Activated naive CD4-positive, alpha-beta T cell treated with anti-CD3 and anti-CD28 coated beads for 36 hours (primary cell): ENCODE results near the gene LRFN5. TPM values are rescaled to one million over a fixed set of nuclear protein-coding genes. Genes with fewer than 3 reads are reported as not detected.

Experiments
- CTCF ChIA-PET: fragments of 350-600 bp; sonication (Branson Sonifier 250); formaldehyde crosslinking; loops from one replicate; lab custom pipeline; 2021; ENCODE audit warnings: antibody characterized with exemption; lab: Charles Lee
- DNase-seq: peaks from one replicate; pipeline ENCODE4 v3.0.0-alpha.2; 2020
- H3K27ac Mint-ChIP-seq: one replicate; pipeline ENCODE4 v1.8.0; 2021; ENCODE audit warnings: mild to moderate bottlenecking, mixed read lengths
- H3K27me3 Mint-ChIP-seq: one replicate; pipeline ENCODE4 v1.8.0; 2021; ENCODE audit warnings: low read depth, mixed read lengths
- H3K36me3 Mint-ChIP-seq: one replicate; pipeline ENCODE4 v1.8.0; 2021; ENCODE audit warnings: low read depth, mixed read lengths
- H3K4me1 Mint-ChIP-seq: one replicate; pipeline ENCODE4 v1.8.0; 2021; ENCODE audit warnings: low read depth, mixed read lengths
- H3K4me3 Mint-ChIP-seq: one replicate; pipeline ENCODE4 v1.8.0; 2021; ENCODE audit warnings: mild to moderate bottlenecking, moderate library complexity, mixed read lengths
- H3K9me3 Mint-ChIP-seq: one replicate; pipeline ENCODE4 v1.8.0; 2021; ENCODE audit warnings: mixed read lengths
- intact Hi-C: fragments of 100-400 bp; cut with micrococcal nuclease; formaldehyde crosslinking; loops from one replicate; pipeline ENCODE4 v1.15.1; 2023
- total RNA-seq, 2 experiments: library from RNA; stranded (reverse); gene quantifications; one replicate each; pipeline ENCODE4 v1.2.3, GENCODE V29; 2021

The LRFN5 gene
- total RNA-seq, 2 experiments from 2014 or later: not detected

DNA sequence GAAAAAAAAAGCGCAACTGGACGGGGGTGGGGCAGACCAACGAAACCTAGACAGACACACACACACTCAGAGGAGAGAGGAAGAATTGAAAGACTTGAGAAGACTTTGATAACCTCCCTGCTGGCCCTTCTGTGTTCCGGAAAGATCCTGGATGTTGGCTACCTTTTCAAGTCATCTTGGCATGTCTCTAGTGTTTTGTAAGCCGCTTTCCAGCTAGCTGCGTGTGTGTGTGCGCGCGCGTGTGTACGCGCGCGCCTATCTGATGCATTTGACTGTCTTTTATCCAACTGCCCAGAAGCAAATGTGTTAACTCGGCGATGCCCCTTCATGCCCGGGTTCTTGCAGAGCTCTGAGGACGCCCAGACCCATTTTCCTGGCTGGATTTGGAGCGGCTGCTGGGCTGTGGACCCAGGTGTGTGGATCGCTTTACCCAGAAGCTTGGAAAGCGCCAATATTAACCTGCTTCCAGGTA is 664 bp downstream of the LRFN5 start:
- Mint-ChIP-seq H3K36me3 (no peaks in the 10 kb centered on the region), H3K27me3 (peaks cover 80% of the 10 kb centered on the region), H3K9me3 (no peaks in the 10 kb centered on the region), H3K4me1 (peaks cover 45% of the 10 kb centered on the region), H3K4me3 (peak overlapping the region; percentile 61), H3K27ac (no peak overlapping the region)
- intact Hi-C loops: loop anchor here (5.0 kb wide), 1 partner anchor 180 kb away; no protein-coding TSS in a partner anchor
- CTCF ChIA-PET: no interaction called here
- DNase-seq: no peak

DNA sequence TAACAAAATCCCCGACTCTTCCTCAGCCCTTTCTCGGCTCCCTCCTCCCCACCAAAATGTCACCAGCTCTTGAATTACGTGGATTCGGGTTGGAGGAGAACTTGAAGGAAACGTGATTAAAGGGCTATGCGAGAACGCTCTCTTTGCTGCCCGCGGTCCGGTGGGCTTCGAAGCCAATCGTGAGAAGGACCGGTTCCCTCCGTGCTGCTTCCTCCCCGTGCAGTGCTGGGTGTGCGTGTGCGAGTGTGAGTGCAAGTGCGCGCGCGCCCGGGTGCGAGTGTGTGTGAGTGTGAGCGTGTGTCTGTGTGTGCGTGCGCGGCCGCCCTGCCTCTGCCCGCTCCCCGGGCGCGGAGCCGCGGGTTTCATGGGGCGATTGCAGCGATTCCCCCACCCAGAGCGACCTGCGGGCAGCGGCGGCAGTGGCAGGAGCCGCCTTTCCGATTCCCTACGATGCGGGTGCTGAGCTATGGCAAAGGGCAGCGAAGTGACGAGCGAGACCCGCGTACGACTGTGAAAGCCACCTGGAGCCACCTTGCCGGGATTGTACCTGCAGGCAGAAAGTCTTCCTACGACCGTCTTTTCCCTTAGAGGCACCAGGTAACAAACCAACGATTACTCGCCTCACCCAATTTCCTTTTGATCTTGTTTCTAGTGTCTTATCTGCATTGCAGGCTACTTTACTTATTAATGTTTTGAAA is 1.4 kb downstream of the LRFN5 start:
- Mint-ChIP-seq H3K36me3 (no peaks in the 10 kb centered on the region), H3K27ac (no peak overlapping the region), H3K9me3 (no peaks in the 10 kb centered on the region), H3K4me3 (peak overlapping the region; percentile 61), H3K4me1 (peaks cover 45% of the 10 kb centered on the region), H3K27me3 (peaks cover 75% of the 10 kb centered on the region)
- CTCF ChIA-PET: no interaction called here
- no peak for DNase-seq
- intact Hi-C loops: loop anchor here (5.0 kb wide), 1 partner anchor 179 kb away; no protein-coding TSS in a partner anchor

DNA sequence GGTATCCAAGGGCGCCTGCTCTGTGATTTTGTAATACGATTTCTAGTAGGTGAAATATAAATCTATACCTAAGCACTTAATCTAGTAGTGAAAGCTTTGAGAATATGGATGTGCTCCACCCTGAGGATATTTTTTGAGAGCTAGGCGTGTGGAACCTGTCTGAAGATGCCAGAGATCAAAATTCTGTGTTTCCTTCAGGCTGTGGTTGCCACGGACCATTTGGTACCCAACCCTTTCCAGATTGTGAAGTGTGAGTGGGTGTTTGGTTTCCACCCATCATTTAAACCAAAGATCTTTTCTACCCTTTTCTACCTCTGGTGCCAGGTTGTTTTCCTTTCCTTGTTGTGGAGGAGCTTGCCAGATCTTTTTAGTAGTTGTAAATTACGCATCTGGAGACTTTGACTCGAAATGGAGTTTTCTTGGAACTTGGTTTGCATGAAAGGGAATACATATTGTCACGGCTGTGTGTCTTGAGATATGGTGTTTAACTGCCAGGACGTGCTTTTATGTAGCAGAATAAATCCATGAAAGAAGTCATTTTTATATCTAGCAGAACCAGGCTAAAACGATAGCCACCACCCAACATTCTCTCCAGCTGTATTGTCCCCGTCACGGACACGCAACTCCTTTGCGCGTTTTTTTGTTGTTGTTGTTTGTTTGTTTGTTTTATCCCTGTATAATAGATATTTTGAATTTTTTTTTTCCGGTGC is 2.2 kb downstream of the LRFN5 start:
- Mint-ChIP-seq H3K27ac (no peak overlapping the region), H3K4me1 (peaks cover 45% of the 10 kb centered on the region), H3K27me3 (peaks cover 77% of the 10 kb centered on the region), H3K9me3 (no peaks in the 10 kb centered on the region), H3K36me3 (no peaks in the 10 kb centered on the region), H3K4me3 (no peak overlapping the region)
- DNase-seq: no peak
- intact Hi-C loops: loop anchor here (5.0 kb wide), 1 partner anchor 178 kb away; no protein-coding TSS in a partner anchor
- CTCF ChIA-PET: interaction anchor here (1.4 kb wide), 1 partner anchor 8 kb away, joined by 3 read pairs; no protein-coding TSS in a partner anchor

DNA sequence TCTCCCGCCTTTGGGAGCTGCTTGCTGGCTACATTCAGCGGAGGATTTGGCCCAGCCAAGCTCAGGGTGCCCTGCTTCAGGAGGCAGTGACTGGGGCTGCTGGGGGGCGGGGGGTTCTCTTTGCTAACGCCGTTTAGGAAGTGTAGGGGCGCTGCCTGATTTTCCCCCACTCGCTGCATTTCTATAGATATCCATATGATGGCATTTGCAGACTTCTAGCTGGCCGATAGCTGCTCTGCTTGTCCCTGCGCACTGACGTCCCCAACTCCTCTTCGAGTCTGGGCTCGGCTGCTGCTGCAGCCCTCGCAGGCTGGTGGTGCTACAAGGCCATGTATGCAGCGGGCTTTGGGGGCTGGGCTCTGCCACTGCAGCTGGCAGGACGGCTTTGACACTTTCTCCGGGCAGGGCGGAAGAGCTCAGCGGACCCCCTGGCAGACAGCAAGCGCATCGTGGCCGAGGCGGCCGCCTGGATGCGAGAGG is 3.1 kb downstream of the LRFN5 start:
- H3K27me3 Mint-ChIP-seq: peaks cover 71% of the 10 kb centered on the region
- H3K9me3 Mint-ChIP-seq: no peaks in the 10 kb centered on the region
- H3K27ac Mint-ChIP-seq: no peak overlapping the region
- H3K4me3 Mint-ChIP-seq: no peak overlapping the region
- no peak for DNase-seq
- CTCF ChIA-PET: interaction anchor here (1.4 kb wide), 1 partner anchor 9 kb away, joined by 3 read pairs; no protein-coding TSS in a partner anchor
- peaks cover 38% of the 10 kb centered on the region for H3K4me1 Mint-ChIP-seq
- H3K36me3 Mint-ChIP-seq: no peaks in the 10 kb centered on the region
- intact Hi-C loops: loop anchor here (5.0 kb wide), 1 partner anchor 178 kb away; no protein-coding TSS in a partner anchor

DNA sequence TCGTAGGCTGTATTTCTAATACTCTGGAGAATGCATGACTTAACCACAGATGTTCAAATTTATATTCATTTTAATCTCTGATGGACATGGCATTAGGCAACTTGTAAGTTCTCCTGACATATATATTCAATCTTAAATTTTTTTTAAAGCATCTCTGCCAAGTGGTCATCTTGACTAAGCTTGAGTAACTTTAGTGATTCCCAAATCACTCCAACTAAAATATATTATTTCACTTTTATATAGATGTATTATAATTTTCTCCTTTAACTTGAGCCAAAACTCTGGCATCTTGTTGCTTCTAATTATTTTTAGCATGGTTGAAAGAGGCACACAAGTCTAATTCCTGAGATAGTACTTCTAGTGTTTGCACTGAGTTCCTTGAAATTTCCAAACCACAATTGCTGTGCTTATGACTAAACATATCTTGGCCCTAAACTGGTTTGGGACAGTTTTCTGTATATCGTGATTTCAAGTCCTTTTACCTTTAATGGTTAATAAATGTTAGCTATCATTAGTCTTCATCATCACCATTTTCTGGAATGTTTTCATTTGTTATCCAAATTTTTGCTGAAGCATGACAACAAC is 8.4 kb downstream of the LRFN5 start:
- Mint-ChIP-seq H3K27ac (no peak overlapping the region), H3K36me3 (no peaks in the 10 kb centered on the region), H3K27me3 (peaks cover 27% of the 10 kb centered on the region), H3K9me3 (no peaks in the 10 kb centered on the region), H3K4me3 (no peak overlapping the region), H3K4me1 (no peaks in the 10 kb centered on the region)
- intact Hi-C loops: no loop called here
- CTCF ChIA-PET: no interaction called here
- no peak for DNase-seq

DNA sequence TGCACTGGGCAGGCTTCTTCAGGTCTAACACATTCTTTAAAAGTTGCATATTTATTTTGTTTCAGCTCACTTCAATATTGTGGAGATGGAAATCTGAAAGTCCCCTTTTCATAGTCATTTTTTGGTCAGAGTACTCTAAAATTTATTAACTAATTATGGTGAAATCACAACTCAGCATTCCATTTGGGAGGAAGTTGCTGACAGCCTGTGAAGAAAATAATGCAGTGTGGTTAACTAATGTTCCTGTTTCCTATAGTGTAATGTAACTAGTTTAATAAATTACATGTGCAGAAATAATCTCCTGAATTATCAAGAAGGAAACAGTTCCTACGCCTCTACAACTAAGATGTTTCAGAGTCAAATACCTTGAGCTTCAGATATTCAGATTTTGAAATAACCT is 17.1 kb downstream of the LRFN5 start:
- Mint-ChIP-seq H3K4me1 (no peaks in the 10 kb centered on the region), H3K27ac (no peak overlapping the region), H3K36me3 (no peaks in the 10 kb centered on the region), H3K9me3 (no peaks in the 10 kb centered on the region), H3K4me3 (no peak overlapping the region), H3K27me3 (no peaks in the 10 kb centered on the region)
- intact Hi-C loops: no loop called here
- CTCF ChIA-PET: no interaction called here
- DNase-seq: no peak

DNA sequence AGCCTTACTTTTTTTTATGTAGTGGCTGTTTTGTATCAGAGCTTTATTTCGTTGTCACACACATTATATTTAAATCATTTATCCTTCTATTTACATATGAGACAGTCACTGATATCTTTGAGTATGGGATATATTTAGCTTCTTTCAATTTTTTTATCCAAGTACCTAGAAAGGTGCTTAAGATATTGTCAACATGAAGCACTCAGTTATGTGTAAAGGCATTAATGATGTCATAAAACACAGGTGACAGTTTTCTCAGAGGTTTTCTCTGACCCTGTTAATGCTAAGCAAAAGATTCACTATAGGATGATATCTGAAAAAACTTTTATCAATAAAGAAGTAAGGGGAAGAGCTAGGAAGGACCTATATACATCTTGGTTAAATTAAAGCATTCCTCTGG is 23.2 kb downstream of the LRFN5 start:
- intact Hi-C loops: no loop called here
- Mint-ChIP-seq H3K27me3 (peaks cover 9% of the 10 kb centered on the region), H3K27ac (no peak overlapping the region), H3K9me3 (no peaks in the 10 kb centered on the region), H3K4me3 (no peak overlapping the region), H3K4me1 (no peaks in the 10 kb centered on the region), H3K36me3 (no peaks in the 10 kb centered on the region)
- DNase-seq: no peak
- CTCF ChIA-PET: interaction anchor here (0.9 kb wide), 1 partner anchor 8 kb away, joined by 3 read pairs; no protein-coding TSS in a partner anchor

DNA sequence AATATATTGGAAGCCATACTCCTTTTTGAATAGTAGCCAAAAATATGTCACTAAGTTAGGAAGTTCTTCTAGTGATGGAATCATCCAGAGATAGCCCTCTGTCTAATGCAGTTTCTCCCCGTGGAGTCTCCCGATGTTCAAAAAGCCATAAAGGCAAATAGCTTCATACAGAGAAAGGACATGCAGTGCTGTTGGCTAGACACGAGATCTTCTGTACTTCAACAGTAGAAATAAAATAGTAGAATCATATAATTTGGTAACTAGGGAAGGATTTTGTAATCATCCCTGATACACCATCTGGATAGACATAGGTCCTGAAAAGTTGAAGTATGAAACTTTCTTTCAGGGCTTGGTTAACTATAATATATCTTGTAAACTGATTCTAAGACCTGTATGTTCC is 27.6 kb downstream of the LRFN5 start:
- Mint-ChIP-seq H3K36me3 (no peaks in the 10 kb centered on the region), H3K4me1 (no peaks in the 10 kb centered on the region), H3K9me3 (no peaks in the 10 kb centered on the region), H3K4me3 (no peak overlapping the region), H3K27me3 (peaks cover 9% of the 10 kb centered on the region), H3K27ac (no peak overlapping the region)
- intact Hi-C loops: no loop called here
- no peak for DNase-seq
- CTCF ChIA-PET: no interaction called here

DNA sequence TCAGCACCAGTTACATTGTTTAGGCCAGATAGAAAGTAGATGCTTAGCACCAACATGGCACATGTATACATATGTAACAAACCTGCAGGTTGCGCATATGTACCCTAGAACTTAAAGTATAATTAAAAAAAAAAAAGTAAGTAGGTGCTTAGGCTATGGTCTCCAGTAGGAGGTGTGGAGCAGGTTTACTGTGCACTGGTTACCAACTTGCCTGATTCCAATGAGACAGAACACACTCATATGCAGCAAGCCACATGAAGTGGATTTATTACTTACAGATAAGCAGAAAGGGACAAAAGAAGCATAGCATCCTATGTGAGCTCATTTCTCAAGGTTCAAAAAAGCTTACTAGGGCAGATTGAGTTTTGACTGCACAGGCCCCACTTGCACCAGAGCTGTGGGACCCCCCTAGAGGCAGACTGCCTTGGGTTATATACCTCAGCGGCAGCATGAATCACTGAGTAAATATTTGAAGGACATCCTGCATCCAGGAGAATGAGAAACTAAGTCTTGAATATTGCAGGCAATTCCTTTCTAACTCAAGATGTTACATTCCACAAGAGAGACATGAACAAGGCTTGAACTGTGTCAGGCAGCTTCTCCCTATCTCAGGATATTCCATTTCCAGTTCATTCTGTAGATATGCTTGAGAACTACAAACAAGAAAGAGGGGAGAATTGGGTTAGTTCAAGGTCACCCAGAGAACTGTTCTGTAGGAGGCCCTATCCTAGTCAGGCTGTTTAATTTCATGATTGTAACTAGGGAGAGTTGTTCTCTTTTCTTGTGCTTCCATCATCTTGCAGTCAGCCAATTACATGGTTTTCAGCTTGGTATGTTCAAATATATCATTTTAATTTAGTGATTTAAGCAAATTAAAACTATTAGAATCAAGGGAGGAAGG is 30.1 kb downstream of the LRFN5 start:
- intact Hi-C loops: no loop called here
- Mint-ChIP-seq H3K27me3 (peaks cover 2% of the 10 kb centered on the region), H3K27ac (no peak overlapping the region), H3K4me3 (no peak overlapping the region), H3K36me3 (no peaks in the 10 kb centered on the region), H3K4me1 (no peaks in the 10 kb centered on the region), H3K9me3 (no peaks in the 10 kb centered on the region)
- CTCF ChIA-PET: no interaction called here
- DNase-seq: no peak

DNA sequence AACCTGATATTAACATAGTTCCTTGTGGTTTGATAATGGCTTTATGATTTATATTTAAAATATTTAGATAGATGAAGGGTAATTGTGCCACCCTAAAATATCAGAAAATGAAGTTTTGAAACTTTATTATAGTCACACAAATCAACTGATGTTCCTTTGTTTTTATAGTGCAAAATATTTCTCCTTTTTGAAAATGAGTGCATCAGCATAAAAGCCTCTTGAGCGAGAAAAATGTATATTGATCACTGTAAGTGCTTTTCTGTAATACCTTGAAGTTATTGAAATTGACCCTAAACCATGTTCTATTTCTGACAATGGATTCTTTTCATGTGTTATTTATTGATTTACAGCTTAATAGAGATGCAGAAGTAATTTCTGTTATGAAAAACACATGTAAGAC is 35.0 kb downstream of the LRFN5 start:
- no peaks in the 10 kb centered on the region for H3K9me3 Mint-ChIP-seq
- intact Hi-C loops: no loop called here
- H3K4me1 Mint-ChIP-seq: no peaks in the 10 kb centered on the region
- H3K27ac Mint-ChIP-seq: no peak overlapping the region
- no peak overlapping the region for H3K4me3 Mint-ChIP-seq
- CTCF ChIA-PET: no interaction called here
- peaks cover 2% of the 10 kb centered on the region for H3K27me3 Mint-ChIP-seq
- no peaks in the 10 kb centered on the region for H3K36me3 Mint-ChIP-seq
- DNase-seq: no peak

DNA sequence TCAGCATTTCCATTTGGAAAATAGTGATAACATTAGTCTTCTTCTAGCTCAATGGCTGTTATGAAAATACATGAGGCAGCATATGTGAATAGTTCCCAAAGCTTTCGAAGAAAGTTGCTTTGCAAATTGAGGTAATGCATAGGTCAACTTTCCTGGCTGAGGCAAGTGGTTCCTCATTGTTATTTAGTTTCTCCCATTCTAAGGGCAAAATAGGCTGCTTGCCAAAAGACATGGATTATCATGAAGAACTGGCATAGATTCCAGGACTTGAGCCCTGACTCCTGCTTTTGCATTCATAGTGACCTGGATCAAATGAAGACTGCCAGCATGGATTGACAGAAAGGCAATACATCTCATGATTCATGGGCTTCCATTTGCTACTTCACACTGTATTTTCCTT is 35.7 kb downstream of the LRFN5 start:
- no peaks in the 10 kb centered on the region for H3K36me3 Mint-ChIP-seq
- H3K27ac Mint-ChIP-seq: no peak overlapping the region
- DNase-seq: no peak
- H3K4me1 Mint-ChIP-seq: no peaks in the 10 kb centered on the region
- intact Hi-C loops: no loop called here
- CTCF ChIA-PET: no interaction called here
- H3K9me3 Mint-ChIP-seq: no peaks in the 10 kb centered on the region
- no peak overlapping the region for H3K4me3 Mint-ChIP-seq
- H3K27me3 Mint-ChIP-seq: peaks cover 2% of the 10 kb centered on the region

DNA sequence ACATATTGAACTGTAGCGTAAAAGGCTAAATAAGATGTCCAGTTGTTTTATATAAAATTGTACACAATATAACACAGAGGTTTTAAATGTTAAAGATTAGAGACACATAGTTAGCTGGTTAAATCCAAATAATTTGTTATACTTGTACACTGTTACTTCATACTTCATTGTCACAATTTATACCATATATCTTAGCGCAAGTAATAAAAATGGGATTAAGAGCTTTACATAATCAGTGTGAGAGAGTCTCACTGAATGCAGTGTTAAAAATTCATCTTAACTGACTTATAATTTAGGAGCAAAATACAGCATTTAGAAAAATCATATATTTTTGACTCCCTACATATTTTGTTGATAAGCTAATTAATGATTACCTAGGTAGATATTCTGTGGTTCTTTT is 36.1 kb downstream of the LRFN5 start:
- Mint-ChIP-seq H3K9me3 (no peaks in the 10 kb centered on the region), H3K4me3 (no peak overlapping the region), H3K27me3 (peaks cover 2% of the 10 kb centered on the region), H3K4me1 (no peaks in the 10 kb centered on the region), H3K36me3 (no peaks in the 10 kb centered on the region), H3K27ac (no peak overlapping the region)
- DNase-seq: no peak
- intact Hi-C loops: no loop called here
- CTCF ChIA-PET: no interaction called here
